Osteoblast (primary cell): ENCODE measurements around the gene STARD5. TPM values are rescaled to one million over a fixed set of nuclear protein-coding genes. Genes with fewer than 3 reads are reported as not detected.

Experiments
- DNase-seq: peaks from one replicate; pipeline ENCODE4 v3.0.0; 2011; ENCODE audit warnings: low spot score, mixed read lengths; ENCODE audit not compliant: insufficient read length; ENCODE audit errors: missing footprints
- H2AFZ ChIP-seq: 2 replicates; pipeline ENCODE4 v1.6.0; 2011; ENCODE audit warnings: mild to moderate bottlenecking, low read length
- H3K27ac ChIP-seq: 2 replicates; pipeline ENCODE4 v1.5.1; 2011; ENCODE audit warnings: mild to moderate bottlenecking, low read depth, low read length, moderate library complexity
- H3K27me3 ChIP-seq: 2 replicates; pipeline ENCODE4 v1.6.0; 2012; ENCODE audit warnings: mild to moderate bottlenecking, control low read depth, inconsistent platforms, low read length, moderate library complexity; ENCODE audit not compliant: insufficient read depth
- H3K36me3 ChIP-seq: 2 replicates; pipeline ENCODE4 v1.5.1; 2011; ENCODE audit warnings: mild to moderate bottlenecking, low read length, control low read depth, moderate library complexity; ENCODE audit not compliant: insufficient read depth
- H3K4me1 ChIP-seq: 2 replicates; pipeline ENCODE4 v1.5.1; 2011; ENCODE audit warnings: mild to moderate bottlenecking, low read length, control low read depth, moderate library complexity; ENCODE audit not compliant: insufficient read depth
- H3K4me2 ChIP-seq: 2 replicates; pipeline ENCODE4 v1.6.0; 2011; ENCODE audit warnings: mild to moderate bottlenecking, low read length; ENCODE audit not compliant: insufficient read depth
- H3K4me3 ChIP-seq: fragments of 200-600 bp; sonication (generic); 3 replicates; pipeline ENCODE4 v1.5.1; 2012; ENCODE audit warnings: mild to moderate bottlenecking, low read length, inconsistent platforms; ENCODE audit not compliant: insufficient read depth
- H3K79me2 ChIP-seq: 2 replicates; pipeline ENCODE4 v1.6.0; 2012; ENCODE audit warnings: mild to moderate bottlenecking, low read length, control low read depth, inconsistent platforms; ENCODE audit not compliant: insufficient read depth
- H3K9me3 ChIP-seq: 2 replicates; pipeline ENCODE4 v1.5.1; 2011; ENCODE audit warnings: low read depth, low read length, control low read depth
- H4K20me1 ChIP-seq: 2 replicates; pipeline ENCODE4 v1.6.0; 2012; ENCODE audit warnings: mild to moderate bottlenecking, low read length, control low read depth; ENCODE audit not compliant: insufficient read depth
- CTCF ChIP-seq: IDR thresholded peaks from 2 replicates; pipeline ENCODE4 v1.5.1; 2011; ENCODE audit warnings: mild to moderate bottlenecking, low read depth, low read length, moderate library complexity; ENCODE audit errors: extremely low read depth
- total RNA-seq: library from RNA; depleted of rRNA; stranded (reverse); fragments of >200 nt; gene quantifications from 2 replicates; pipeline ENCODE4 v1.2.3, GENCODE V29; 2012

STARD5 gene
- total RNA-seq, 1 donor: 6.5 TPM

- no peaks in the 10 kb centered on the region for H3K36me3 ChIP-seq
- no peaks in the 10 kb centered on the region for H3K27me3 ChIP-seq
- H3K27ac ChIP-seq: no peak overlapping the region
- no peaks in the 10 kb centered on the region for H3K79me2 ChIP-seq
- H3K4me1 ChIP-seq: no peaks in the 10 kb centered on the region
- H2AFZ ChIP-seq: no peak overlapping the region
- no peaks in the 10 kb centered on the region for H3K9me3 ChIP-seq
- no peak overlapping the region for H3K4me2 ChIP-seq
- TF ChIP-seq CTCF: no peak
- no peak for DNase-seq
- no peak overlapping the region for H3K4me3 ChIP-seq
- H4K20me1 ChIP-seq: no peaks in the 10 kb centered on the region
Measured at GRCh38 chr15:81291916-81292522, 31.9 kb downstream of the STARD5 start.

- no peak for TF ChIP-seq CTCF
- Histone ChIP-seq H4K20me1 (no peaks in the 10 kb centered on the region), H3K79me2 (no peaks in the 10 kb centered on the region), H3K27me3 (no peaks in the 10 kb centered on the region), H3K4me3 (no peak overlapping the region), H3K4me2 (no peak overlapping the region), H3K9me3 (no peaks in the 10 kb centered on the region), H2AFZ (no peak overlapping the region), H3K36me3 (no peaks in the 10 kb centered on the region), H3K4me1 (no peaks in the 10 kb centered on the region), H3K27ac (no peak overlapping the region)
- no peak for DNase-seq
Measured at GRCh38 chr15:81289910-81290309, 34.0 kb downstream of the STARD5 start.

GRCh38 chr15:81288616-81289015 is 35.3 kb downstream of the STARD5 start:
- Histone ChIP-seq H3K36me3 (no peaks in the 10 kb centered on the region), H3K4me3 (no peak overlapping the region), H3K27me3 (no peaks in the 10 kb centered on the region), H3K4me1 (no peaks in the 10 kb centered on the region), H3K9me3 (no peaks in the 10 kb centered on the region), H3K27ac (no peak overlapping the region), H2AFZ (no peak overlapping the region), H3K4me2 (no peak overlapping the region), H4K20me1 (no peaks in the 10 kb centered on the region), H3K79me2 (no peaks in the 10 kb centered on the region)
- TF ChIP-seq CTCF: no peak
- no peak for DNase-seq

- Histone ChIP-seq H3K79me2 (no peaks in the 10 kb centered on the region), H3K27ac (no peak overlapping the region), H3K27me3 (no peaks in the 10 kb centered on the region), H3K9me3 (no peaks in the 10 kb centered on the region), H3K4me2 (no peak overlapping the region), H3K4me3 (no peak overlapping the region), H3K36me3 (no peaks in the 10 kb centered on the region), H4K20me1 (no peaks in the 10 kb centered on the region), H3K4me1 (no peaks in the 10 kb centered on the region), H2AFZ (no peak overlapping the region)
- TF ChIP-seq CTCF: no peak
- no peak for DNase-seq
Measured at GRCh38 chr15:81288040-81288439, 35.9 kb downstream of the STARD5 start.
